ENCODE measurements around the gene TRIML1. TPM values are rescaled to one million over a fixed set of nuclear protein-coding genes. Genes with fewer than 3 reads are reported as not detected.

The TRIML1 gene
- total and polyA plus RNA-seq, 2 of the 13 experiments (the other 11 are each of a cell fraction or from before 2014, with no cell fraction given), result not detected

DNA sequence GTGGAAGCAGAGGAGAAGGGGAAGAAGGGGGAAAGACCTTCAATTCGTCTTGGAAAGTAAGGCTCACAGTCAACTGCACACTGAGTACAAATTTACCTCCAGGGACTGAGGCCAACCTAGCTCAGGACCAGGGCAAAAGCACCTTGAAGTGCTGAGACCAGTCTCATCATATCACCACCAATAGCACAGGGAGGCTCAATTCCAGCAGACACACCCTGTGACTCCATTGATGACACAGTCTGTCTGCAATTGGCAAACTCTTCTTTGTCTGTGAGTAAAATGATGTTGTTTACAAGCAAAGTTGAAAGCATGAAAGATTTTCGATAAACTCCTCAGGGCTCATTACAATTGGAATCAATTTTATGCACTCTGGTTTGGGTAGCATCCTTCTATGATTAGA is 32.3 kb downstream of the TRIML1 start:
- intact Hi-C loops (cut with micrococcal nuclease; ENCODE audit: unreplicated experiment) (no loop called here), in situ Hi-C loops (cut with HindIII; ENCODE audit: extremely low pct_ligation_motif_present, low pct_unique_long_range_greater_than_20kb) (no loop called here)
- Histone ChIP-seq H3K79me2 (ENCODE audit: insufficient read depth, low read length) (no peaks in the 10 kb centered on the region), H3K4me2 (ENCODE audit: low read depth, low read length) (no peak overlapping the region), H4K20me1 (ENCODE audit: insufficient read depth, low read length) (no peaks in the 10 kb centered on the region), H2AFZ (ENCODE audit: low read length) (no peak overlapping the region), H3K36me3 (replicated peaks in 1 of 2; ENCODE audit: control insufficient read depth in 1 of 2, insufficient read depth in 2 of 2, low read length in 2 of 2) (no peaks in the 10 kb centered on the region), H3K9ac (ENCODE audit: insufficient read depth, low read depth, low read length) (no peak overlapping the region), H3K4me1 (ENCODE audit: insufficient read depth, low read length) (no peaks in the 10 kb centered on the region), H3K4me3 (replicated peaks in 1 of 3; ENCODE audit: insufficient read depth in 1 of 3, low read depth in 2 of 3, low read length in 3 of 3) (no peak overlapping the region), H3K27me3 (ENCODE audit: control insufficient read depth in 1 of 2, insufficient read depth in 2 of 2, low read length in 2 of 2) (0 out of 5 replicates have a peak, but pooled peaks cover 0 to 6% of the 10 kb centered on the region in 2 experiments), H3K9me3 (ENCODE audit: low read length) (no peaks in the 10 kb centered on the region), H3K27ac (ENCODE audit: extremely low read length, insufficient read depth, low read length) (no peak overlapping the region)
- ChIA-PET POLR2A (no interaction called here), CTCF (ENCODE audit: low intra/inter-chr PET ratio, low total read pairs) (no interaction called here)
- no peak for DNase-seq (ENCODE audit: low spot score)
- no peak for TF ChIP-seq DMAP1 (CRISPR knock-in tag; IDR thresholded peaks at IDR 0.05)
- TF ChIP-seq, protein P1, sequence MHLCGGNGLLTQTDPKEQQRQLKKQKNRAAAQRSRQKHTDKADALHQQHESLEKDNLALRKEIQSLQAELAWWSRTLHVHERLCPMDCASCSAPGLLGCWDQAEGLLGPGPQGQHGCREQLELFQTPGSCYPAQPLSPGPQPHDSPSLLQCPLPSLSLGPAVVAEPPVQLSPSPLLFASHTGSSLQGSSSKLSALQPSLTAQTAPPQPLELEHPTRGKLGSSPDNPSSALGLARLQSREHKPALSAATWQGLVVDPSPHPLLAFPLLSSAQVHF (CRISPR knock-in tag; IDR thresholded peaks at IDR 0.05), result no peak
- TF ChIP-seq, protein P2, sequence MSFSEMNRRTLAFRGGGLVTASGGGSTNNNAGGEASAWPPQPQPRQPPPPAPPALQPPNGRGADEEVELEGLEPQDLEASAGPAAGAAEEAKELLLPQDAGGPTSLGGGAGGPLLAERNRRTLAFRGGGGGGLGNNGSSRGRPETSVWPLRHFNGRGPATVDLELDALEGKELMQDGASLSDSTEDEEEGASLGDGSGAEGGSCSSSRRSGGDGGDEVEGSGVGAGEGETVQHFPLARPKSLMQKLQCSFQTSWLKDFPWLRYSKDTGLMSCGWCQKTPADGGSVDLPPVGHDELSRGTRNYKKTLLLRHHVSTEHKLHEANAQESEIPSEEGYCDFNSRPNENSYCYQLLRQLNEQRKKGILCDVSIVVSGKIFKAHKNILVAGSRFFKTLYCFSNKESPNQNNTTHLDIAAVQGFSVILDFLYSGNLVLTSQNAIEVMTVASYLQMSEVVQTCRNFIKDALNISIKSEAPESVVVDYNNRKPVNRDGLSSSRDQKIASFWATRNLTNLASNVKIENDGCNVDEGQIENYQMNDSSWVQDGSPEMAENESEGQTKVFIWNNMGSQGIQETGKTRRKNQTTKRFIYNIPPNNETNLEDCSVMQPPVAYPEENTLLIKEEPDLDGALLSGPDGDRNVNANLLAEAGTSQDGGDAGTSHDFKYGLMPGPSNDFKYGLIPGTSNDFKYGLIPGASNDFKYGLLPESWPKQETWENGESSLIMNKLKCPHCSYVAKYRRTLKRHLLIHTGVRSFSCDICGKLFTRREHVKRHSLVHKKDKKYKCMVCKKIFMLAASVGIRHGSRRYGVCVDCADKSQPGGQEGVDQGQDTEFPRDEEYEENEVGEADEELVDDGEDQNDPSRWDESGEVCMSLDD (CRISPR knock-in tag; IDR thresholded peaks at IDR 0.05; ENCODE audit: borderline replicate concordance), result no peak
- 0% methylated on average over 2 of the region's 2 CpGs for WGBS (ENCODE audit: low lambda C conversion rate)
- no TSS peak for BruUV-seq (replicated peaks)
- FAIRE-seq, result no peak
- ATAC-seq, result no peak

- Histone ChIP-seq H3K4me2 (ENCODE audit: low read depth, low read length) (no peak overlapping the region), H3K79me2 (ENCODE audit: insufficient read depth, low read length) (no peaks in the 10 kb centered on the region), H4K20me1 (ENCODE audit: insufficient read depth, low read length) (no peaks in the 10 kb centered on the region), H3K9ac (ENCODE audit: insufficient read depth, low read depth, low read length) (no peak overlapping the region), H2AFZ (ENCODE audit: low read length) (no peak overlapping the region), H3K36me3 (replicated peaks in 1 of 2; ENCODE audit: control insufficient read depth in 1 of 2, insufficient read depth in 2 of 2, low read length in 2 of 2) (no peaks in the 10 kb centered on the region), H3K4me1 (ENCODE audit: insufficient read depth, low read length) (no peaks in the 10 kb centered on the region), H3K27ac (ENCODE audit: extremely low read length, insufficient read depth, low read length) (no peak overlapping the region), H3K4me3 (replicated peaks in 1 of 3; ENCODE audit: insufficient read depth in 1 of 3, low read depth in 2 of 3, low read length in 3 of 3) (no peak overlapping the region), H3K9me3 (ENCODE audit: low read length) (no peaks in the 10 kb centered on the region), H3K27me3 (ENCODE audit: control insufficient read depth in 1 of 2, insufficient read depth in 2 of 2, low read length in 2 of 2) (no peaks in the 10 kb centered on the region)
- intact Hi-C loops (cut with micrococcal nuclease; ENCODE audit: unreplicated experiment) (no loop called here), in situ Hi-C loops (cut with HindIII; ENCODE audit: extremely low pct_ligation_motif_present, low pct_unique_long_range_greater_than_20kb) (no loop called here)
- DNase-seq (ENCODE audit: low spot score) (no peak), ATAC-seq (no peak), FAIRE-seq (no peak)
- ChIA-PET CTCF (ENCODE audit: low intra/inter-chr PET ratio, low total read pairs) (no interaction called here), POLR2A (no interaction called here)
- BruUV-seq (replicated peaks), result no TSS peak
- 37% methylated on average over 6 of the region's 6 CpGs for WGBS (ENCODE audit: low lambda C conversion rate)
- TF ChIP-seq ZKSCAN5 (CRISPR knock-in tag; IDR thresholded peaks at IDR 0.05), result no peak
- no peak for TF ChIP-seq RELA (CRISPR knock-in tag; IDR thresholded peaks at IDR 0.05)
- no peak for TF ChIP-seq ZNF460 (CRISPR knock-in tag; IDR thresholded peaks at IDR 0.05; ENCODE audit: borderline replicate concordance)
- TF ChIP-seq ZNF260 (CRISPR knock-in tag; IDR thresholded peaks at IDR 0.05; ENCODE audit: borderline replicate concordance, low read depth), result no peak
- no peak for TF ChIP-seq SNAPC4 (CRISPR knock-in tag; IDR thresholded peaks at IDR 0.05)
These were observed 36.0 kb downstream of the TRIML1 start for GRCh38 chr4:188175288-188175687.

Data from HepG2 (cell line).